ENCODE measurements around the gene MRC2. TPM values are rescaled to one million over a fixed set of nuclear protein-coding genes. Genes with fewer than 3 reads are reported as not detected.

The MRC2 gene
- polyA plus RNA-seq, 1 of the 3 experiments (the other 2 are of a cell fraction): 213 TPM

GRCh38 chr17:62614142-62614541, 13.3 kb upstream of the MRC2 start:
- TF ChIP-seq TCF12 (IDR thresholded peaks at IDR 0.05) (peak; percentile 94), ELF1 (IDR thresholded peaks at IDR 0.05) (no peak), TEAD4 (IDR thresholded peaks at IDR 0.05; ENCODE audit: borderline replicate concordance, insufficient read depth) (peak; percentile 22; the same call in 1 of the 2 replicates), JUND (IDR thresholded peaks at IDR 0.05) (no peak), EZH2phosphoT487 (IDR thresholded peaks at IDR 0.05; ENCODE audit: borderline replicate concordance, low read depth) (no peak), RAD21 (IDR thresholded peaks at IDR 0.05; ENCODE audit: low read length) (no peak), SIN3A (IDR thresholded peaks at IDR 0.05; ENCODE audit: borderline replicate concordance, low read depth, low read length) (0 out of 2 replicates have a peak, but pooled peaks have one; percentile 20), FOXM1 (IDR thresholded peaks at IDR 0.05; ENCODE audit: low read depth) (no peak), NFIC (IDR thresholded peaks at IDR 0.05; ENCODE audit: borderline replicate concordance) (peak; percentile 22; the same call in 1 of the 2 replicates), SMC3 (IDR thresholded peaks at IDR 0.05; ENCODE audit: low read depth, low read length) (no peak), POLR2AphosphoS5 (IDR thresholded peaks at IDR 0.05; ENCODE audit: low read depth, low read length) (peak; percentile 40; the same call in 1 of the 2 replicates)
- TF ChIP-seq, protein P1, sequence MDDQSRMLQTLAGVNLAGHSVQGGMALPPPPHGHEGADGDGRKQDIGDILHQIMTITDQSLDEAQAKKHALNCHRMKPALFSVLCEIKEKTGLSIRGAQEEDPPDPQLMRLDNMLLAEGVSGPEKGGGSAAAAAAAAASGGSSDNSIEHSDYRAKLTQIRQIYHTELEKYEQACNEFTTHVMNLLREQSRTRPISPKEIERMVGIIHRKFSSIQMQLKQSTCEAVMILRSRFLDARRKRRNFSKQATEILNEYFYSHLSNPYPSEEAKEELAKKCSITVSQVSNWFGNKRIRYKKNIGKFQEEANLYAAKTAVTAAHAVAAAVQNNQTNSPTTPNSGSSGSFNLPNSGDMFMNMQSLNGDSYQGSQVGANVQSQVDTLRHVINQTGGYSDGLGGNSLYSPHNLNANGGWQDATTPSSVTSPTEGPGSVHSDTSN (IDR thresholded peaks at IDR 0.05): no peak; the same call in 1 of the 2 replicates
- TF ChIP-seq, protein P2, sequence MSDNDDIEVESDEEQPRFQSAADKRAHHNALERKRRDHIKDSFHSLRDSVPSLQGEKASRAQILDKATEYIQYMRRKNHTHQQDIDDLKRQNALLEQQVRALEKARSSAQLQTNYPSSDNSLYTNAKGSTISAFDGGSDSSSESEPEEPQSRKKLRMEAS (IDR thresholded peaks at IDR 0.05; ENCODE audit: low read depth): peak; percentile 91
- Histone ChIP-seq H3K36me3 (replicated peaks in 1 of 2; ENCODE audit: control insufficient read depth in 1 of 2, insufficient read depth in 2 of 2, low read length in 1 of 2) (peaks cover 51 to 55% of the 10 kb centered on the region in 2 experiments), H3F3A (replicated peaks; ENCODE audit: insufficient read depth) (peaks cover 16% of the 10 kb centered on the region), H3K9ac (no peak overlapping the region), H3K4me1 (ENCODE audit: control insufficient read depth in 1 of 2, insufficient read depth in 2 of 2, low read depth in 1 of 2, low read length in 1 of 2) (peaks cover 0 to 2% of the 10 kb centered on the region in 2 experiments; a peak in 2 of 4 replicates), H3K4me3 (ENCODE audit: low read depth in 2 of 2, low read length in 1 of 2) (no peak overlapping the region), H3K9me2 (no peaks in the 10 kb centered on the region), H3K27ac (ENCODE audit: low read depth in 2 of 2, low read length in 1 of 2) (peak overlapping the region; percentile 1 to 44; a peak in 3 of 4 replicates), H3K27me3 (ENCODE audit: insufficient read depth) (no peaks in the 10 kb centered on the region), H4K20me1 (ENCODE audit: insufficient read depth) (no peaks in the 10 kb centered on the region), H3K79me2 (ENCODE audit: insufficient read depth) (peaks cover 6% of the 10 kb centered on the region; the same call in 1 of the 2 replicates), H3K4me2 (no peak overlapping the region; the same call in 1 of the 2 replicates), H2AFZ (ENCODE audit: low read depth) (no peak overlapping the region), H3K9me3 (no peaks in the 10 kb centered on the region)
- ChIA-PET POLR2A (no interaction called here), CTCF (interaction anchor here (0.6 to 1.5 kb wide), 2 partner anchors 10 to 22 kb away, joined by 3 read pairs; no protein-coding TSS in a partner anchor)
- WGBS (ENCODE audit: low lambda C conversion rate): 29% methylated on average over 6 of the region's 6 CpGs
- DNase-seq: no peak

- peaks cover 8% of the 10 kb centered on the region for H3F3A ChIP-seq (replicated peaks; ENCODE audit: insufficient read depth)
- ChIA-PET POLR2A (no interaction called here), CTCF (interaction anchor here (2.3 kb wide), 1 partner anchor 23 kb away, joined by 6 read pairs; no protein-coding TSS in a partner anchor)
- H2AFZ ChIP-seq (ENCODE audit: low read depth): no peak overlapping the region
- no peak overlapping the region for H3K9ac ChIP-seq
- 94% methylated on average over 4 of the region's 4 CpGs for WGBS (ENCODE audit: low lambda C conversion rate)
- no peak overlapping the region for H3K4me2 ChIP-seq
- no peak overlapping the region for H3K27ac ChIP-seq (ENCODE audit: low read depth in 2 of 2, low read length in 1 of 2)
- no peaks in the 10 kb centered on the region; the same call in 1 of the 2 replicates for H3K79me2 ChIP-seq (ENCODE audit: insufficient read depth)
- no peak overlapping the region for H3K4me3 ChIP-seq (ENCODE audit: low read depth in 2 of 2, low read length in 1 of 2)
- H3K27me3 ChIP-seq (ENCODE audit: insufficient read depth): no peaks in the 10 kb centered on the region
- DNase-seq: no peak
- H3K9me2 ChIP-seq: no peaks in the 10 kb centered on the region
- H3K36me3 ChIP-seq (replicated peaks in 1 of 2; ENCODE audit: control insufficient read depth in 1 of 2, insufficient read depth in 2 of 2, low read length in 1 of 2): peaks cover 38 to 42% of the 10 kb centered on the region in 2 experiments
- H3K9me3 ChIP-seq: no peaks in the 10 kb centered on the region
- no peaks in the 10 kb centered on the region for H4K20me1 ChIP-seq (ENCODE audit: insufficient read depth)
- H3K4me1 ChIP-seq (ENCODE audit: control insufficient read depth in 1 of 2, insufficient read depth in 2 of 2, low read depth in 1 of 2, low read length in 1 of 2): peaks cover 0 to 2% of the 10 kb centered on the region in 2 experiments; a peak in 2 of 4 replicates
- TF ChIP-seq RFX5 (IDR thresholded peaks at IDR 0.05; ENCODE audit: low read length): no peak
- TF ChIP-seq EZH2phosphoT487 (IDR thresholded peaks at IDR 0.05; ENCODE audit: borderline replicate concordance, low read depth): no peak
- no peak for TF ChIP-seq SMC3 (IDR thresholded peaks at IDR 0.05; ENCODE audit: low read depth, low read length)
- TF ChIP-seq, protein P2 (IDR thresholded peaks at IDR 0.05; ENCODE audit: low read depth): no peak
- no peak for TF ChIP-seq NFIC (IDR thresholded peaks at IDR 0.05; ENCODE audit: borderline replicate concordance)
- no peak for TF ChIP-seq CHD2 (IDR thresholded peaks at IDR 0.05; ENCODE audit: low read length, partially characterized antibody)
- no peak for TF ChIP-seq USF2 (IDR thresholded peaks at IDR 0.05; ENCODE audit: borderline replicate concordance, low read depth, low read length)
- TF ChIP-seq FOSL2 (IDR thresholded peaks at IDR 0.05; ENCODE audit: borderline replicate concordance, low read depth): no peak
- no peak for TF ChIP-seq TEAD4 (IDR thresholded peaks at IDR 0.05; ENCODE audit: borderline replicate concordance, insufficient read depth)
- TF ChIP-seq JUND (IDR thresholded peaks at IDR 0.05): no peak
- TF ChIP-seq SIN3A (IDR thresholded peaks at IDR 0.05; ENCODE audit: borderline replicate concordance, low read depth, low read length): no peak
- TF ChIP-seq, protein P1 (IDR thresholded peaks at IDR 0.05): no peak
- TF ChIP-seq RAD21 (IDR thresholded peaks at IDR 0.05; ENCODE audit: low read length): no peak
- TF ChIP-seq REST (IDR thresholded peaks at IDR 0.05; ENCODE audit: low read depth, low read length): no peak
These were observed 12.0 kb upstream of the MRC2 start for GRCh38 chr17:62615503-62615902.

Data from SK-N-SH (cell line).